Fibroblast of skin of scalp (primary cell): ENCODE results near the gene GRK2.

Experiments
- DNase-seq: peaks from one replicate; pipeline ENCODE4 v3.0.0-alpha.2; 2013

Gene GRK2

GRCh38 chr11:67301313-67301921, 35.1 kb downstream of the GRK2 start:
- DNase-seq, result no peak

DNA sequence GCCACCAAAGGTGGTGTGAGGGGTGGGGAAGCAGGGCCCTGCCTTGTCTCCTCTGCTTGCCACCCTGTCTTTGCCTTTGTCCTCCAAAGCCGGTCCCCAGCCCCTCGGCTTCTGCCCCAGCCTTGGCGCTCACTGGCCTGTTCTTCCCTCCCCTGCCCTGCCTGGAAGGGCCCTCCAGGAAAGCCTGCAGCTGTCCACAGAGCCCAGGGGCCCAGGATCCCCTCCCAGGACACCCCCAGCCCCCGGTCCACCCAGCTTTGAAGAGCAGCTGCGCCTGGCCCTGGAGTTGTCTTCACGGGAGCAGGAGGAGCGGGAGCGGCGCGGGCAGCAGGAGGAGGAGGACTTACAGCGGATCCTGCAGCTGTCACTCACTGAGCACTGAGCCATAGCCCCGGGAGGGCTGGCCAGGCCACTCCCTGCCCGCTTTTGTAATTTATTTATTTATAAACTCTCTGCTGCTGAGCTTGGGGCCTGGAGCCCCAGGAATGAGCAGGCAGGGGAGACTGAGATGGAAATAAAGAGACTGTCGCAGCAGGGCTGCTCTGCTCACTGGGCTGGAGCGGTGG, 35.8 kb downstream of the GRK2 start:
- DNase-seq, result peak; percentile 47

DNA sequence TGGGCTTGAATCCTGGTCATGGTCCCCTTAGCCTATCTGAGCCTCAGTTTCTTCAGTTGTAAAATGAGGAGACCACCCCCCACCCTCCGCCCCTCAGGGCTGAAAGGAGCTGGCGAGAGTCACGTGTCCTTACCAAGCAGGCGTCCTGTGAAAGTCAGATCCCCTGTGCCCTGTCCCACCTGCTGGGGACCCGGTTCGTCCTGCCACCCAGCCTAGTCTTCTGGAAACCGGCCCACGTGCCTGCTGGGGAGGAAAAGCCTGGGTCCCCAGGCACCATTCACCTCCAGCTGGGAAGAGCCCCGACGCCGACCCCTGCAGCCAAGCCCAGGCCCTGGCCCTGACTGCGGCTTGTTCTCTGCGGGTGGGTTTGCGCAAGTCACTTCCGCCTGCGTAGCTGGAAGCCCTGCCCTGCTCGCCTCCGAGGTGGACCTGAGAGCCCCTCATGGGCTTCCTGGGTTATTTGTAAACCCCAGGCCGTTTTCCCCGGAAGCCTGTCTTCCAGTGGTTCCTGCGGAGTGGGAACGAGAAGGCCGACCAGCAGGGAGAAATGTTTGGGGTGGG, 36.4 kb downstream of the GRK2 start:
- no peak for DNase-seq

GRCh38 chr11:67303132-67303834, 37.0 kb downstream of the GRK2 start, which contains the start of gene SSH3:
SSH3 (plus strand) TSS chr11:67303530; CDS start chr11:67303626, 96 bp downstream.
- DNase-seq, result peak; percentile 50

- DNase-seq, result no peak
Observed at GRCh38 chr11:67303835-67304411, 37.6 kb downstream of the GRK2 start.

GRCh38 chr11:67304511-67305113, 38.3 kb downstream of the GRK2 start:
- no peak for DNase-seq

- no peak for DNase-seq
Observed at GRCh38 chr11:67306769-67307544, 40.7 kb downstream of the GRK2 start.

- no peak for DNase-seq
Observed at GRCh38 chr11:67307545-67308001, 41.3 kb downstream of the GRK2 start.

DNA sequence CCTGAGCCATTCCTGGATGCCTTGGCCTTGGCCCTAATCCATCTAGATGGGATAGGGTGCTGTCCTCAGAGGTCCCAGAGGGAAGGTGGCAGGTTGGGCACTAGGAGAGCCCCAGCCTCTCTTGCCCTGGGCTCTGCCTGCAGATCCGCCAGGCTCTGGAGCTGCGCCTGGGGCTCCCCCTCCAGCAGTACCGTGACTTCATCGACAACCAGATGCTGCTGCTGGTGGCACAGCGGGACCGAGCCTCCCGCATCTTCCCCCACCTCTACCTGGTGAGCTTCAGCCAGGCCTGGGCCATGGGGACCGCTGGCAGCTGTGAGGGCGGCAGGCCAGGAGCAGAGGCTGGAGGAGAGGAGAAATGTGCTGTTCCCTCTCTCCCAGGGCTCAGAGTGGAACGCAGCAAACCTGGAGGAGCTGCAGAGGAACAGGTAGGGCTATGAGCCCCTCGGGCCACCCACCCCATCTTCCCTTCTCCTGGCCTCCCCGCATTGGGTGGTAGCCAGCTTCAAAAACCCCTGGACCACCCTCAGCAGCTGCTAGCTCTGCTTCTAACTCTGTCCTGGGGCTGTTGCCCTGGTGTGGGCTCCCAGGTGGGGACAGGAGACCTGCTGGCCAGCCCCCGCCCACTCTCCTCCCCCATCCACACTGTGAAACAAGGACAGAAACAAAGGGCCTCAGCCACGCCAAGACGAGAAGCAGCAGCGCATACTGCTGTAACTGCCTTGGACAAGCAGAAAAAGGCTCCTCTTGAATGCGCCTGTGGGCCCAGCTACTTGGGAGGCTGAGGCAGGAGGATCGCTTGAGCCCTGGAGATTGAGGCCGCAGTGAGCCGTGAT, 42.0 kb downstream of the GRK2 start:
- no peak for DNase-seq

DNA sequence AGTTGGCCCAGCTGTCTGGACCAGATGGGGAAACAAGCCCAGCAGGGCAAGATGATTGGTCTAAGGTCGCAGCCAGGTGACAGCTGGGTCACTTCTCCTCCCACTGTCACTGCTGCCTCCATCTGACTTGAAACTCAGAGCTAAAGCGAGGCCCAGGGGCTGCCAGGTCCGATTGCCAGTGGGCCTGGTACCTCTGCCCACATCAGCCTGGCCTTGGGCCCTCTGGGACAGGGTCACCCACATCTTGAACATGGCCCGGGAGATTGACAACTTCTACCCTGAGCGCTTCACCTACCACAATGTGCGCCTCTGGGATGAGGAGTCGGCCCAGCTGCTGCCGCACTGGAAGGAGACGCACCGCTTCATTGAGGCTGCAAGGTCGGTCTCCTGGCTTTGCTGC, 42.9 kb downstream of the GRK2 start:
- no peak for DNase-seq

DNA sequence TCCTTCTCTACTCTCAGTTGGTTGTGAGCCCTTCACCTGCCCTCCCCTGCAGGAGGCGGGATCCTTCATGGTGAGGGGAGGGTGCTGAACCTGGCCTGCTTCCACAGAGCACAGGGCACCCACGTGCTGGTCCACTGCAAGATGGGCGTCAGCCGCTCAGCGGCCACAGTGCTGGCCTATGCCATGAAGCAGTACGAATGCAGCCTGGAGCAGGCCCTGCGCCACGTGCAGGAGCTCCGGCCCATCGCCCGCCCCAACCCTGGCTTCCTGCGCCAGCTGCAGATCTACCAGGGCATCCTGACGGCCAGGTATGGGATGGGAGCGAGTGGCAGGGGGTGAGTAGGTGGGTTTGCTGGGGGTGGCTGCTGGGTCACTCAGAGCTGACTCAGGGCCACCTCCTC, 43.4 kb downstream of the GRK2 start:
- DNase-seq, result no peak

DNA sequence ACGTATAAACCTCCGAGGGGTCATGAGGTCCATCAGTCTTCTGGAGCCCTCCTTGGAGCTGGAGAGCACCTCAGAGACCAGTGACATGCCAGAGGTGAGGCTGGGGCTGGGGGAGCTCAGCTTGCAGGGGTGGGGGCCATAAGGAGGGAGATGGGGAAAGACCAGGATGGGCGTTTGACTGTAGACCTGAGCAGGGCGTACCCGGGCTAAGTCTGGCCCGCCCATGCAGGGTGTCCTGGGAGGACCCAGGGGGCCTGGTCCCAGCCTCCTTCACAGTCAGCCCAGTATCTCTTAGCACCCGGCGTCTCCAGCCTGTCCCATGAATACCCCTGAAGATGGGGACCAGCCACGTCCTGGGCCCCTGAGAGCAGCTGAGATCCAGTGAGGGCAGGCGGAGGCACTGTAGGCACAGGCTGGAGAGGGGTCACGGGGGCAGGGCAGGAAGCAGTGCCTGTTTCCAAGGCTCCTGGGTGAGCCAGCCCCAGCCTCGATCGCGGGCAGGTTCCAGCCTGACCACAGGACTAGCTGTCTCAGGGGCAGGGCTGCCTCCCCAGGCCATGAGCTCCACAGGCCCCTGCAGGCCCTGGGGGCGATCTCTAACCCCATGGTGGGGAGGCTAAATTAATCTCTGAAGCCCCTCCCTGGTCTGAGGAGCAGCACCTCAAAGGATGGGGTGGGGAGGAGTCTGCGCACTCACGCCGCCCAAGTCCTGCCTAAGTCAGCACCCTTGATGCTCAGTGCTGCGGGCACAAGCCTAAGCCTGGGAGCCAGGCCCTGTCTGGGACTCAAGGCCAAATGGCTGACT, 44.2 kb downstream of the GRK2 start:
- no peak for DNase-seq

DNA sequence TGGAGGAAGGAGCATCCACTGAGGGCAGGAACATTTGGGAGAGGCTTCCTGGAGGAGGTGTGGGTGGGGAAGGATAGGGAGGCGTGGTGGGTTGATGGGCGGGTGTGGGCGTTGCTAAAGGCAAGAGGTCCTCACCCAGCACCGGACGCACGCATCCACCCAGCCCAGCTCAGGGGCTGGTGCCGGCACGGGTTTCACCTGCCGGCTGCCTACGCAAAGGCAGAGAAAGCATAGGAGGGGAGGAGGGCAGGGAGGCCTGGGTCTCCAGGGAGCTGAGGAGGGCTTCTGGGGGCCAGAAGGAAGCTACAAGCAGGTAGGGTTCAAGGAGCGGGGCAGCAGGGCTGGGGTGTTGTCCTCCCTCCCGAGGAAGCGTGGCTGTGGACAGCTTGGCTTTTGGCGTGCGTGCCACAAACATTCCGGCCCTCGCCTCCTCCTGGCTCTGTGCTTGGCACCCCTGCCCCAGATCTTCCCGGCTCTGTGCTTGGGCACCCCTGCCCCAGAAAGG, 44.8 kb downstream of the GRK2 start:
- DNase-seq, result no peak

- no peak for DNase-seq
Observed at GRCh38 chr11:67311556-67312082, 45.3 kb downstream of the GRK2 start.

- DNase-seq, result no peak
Observed at GRCh38 chr11:67312187-67313021, 46.1 kb downstream of the GRK2 start.

DNA sequence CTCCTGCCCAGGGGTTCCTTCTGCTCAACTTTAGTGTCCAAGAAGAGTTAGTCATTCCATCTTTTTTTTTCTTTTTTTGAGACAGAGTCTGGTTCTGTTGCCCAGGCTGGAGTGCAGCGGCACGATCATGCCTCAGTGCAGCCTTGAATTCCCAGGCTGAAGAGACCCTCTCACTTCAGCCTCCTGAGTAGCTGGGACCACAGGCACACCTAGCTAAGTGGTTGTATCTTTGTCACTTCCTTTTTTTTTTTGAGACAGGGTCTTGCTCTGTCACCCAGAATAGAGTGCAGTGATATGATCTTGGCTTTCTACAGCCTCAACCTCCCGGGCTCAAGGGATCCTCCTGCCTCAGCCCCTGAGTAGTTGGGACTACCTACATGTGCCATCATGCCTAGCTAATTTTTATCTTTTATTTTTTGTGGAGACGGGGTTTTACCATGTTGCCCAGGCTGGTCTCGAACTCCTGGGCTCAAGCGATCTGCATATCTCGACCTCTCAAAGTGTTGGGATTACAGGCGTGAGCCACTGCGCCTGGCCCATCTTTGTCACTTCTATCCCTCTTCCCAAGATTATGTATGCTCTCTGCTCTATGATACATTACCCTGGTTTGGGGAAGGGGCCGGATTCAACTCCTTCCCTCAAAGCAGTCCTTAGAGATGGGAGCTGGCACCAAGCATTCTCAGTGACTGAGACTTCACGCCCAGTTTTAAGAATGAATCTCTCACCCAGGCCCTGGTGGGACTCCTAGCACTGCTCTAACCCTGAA, 47.0 kb downstream of the GRK2 start:
- DNase-seq, result no peak

DNA sequence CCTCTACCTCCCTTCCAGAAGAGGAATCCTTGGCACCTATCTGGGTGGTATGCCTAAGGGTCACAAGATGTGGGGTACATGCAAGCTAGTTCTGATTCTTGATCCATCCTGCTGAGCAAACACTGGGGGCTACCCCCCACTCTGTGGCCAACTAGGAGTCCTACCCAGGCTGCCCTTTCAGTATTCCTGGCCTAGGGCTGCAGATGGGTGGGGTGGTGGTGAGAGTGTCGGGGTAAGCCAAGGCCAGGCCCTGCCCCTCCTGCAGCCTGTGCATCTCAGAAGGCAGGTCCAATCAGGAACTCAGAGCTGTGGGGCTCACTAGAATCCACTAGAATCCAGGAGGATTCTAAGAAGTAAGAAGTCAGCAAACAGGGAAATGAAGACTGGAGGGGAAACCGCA, 47.9 kb downstream of the GRK2 start:
- no peak for DNase-seq

GRCh38 chr11:67315325-67315909, 49.1 kb downstream of the GRK2 start:
- DNase-seq, result no peak
